Parathyroid adenoma (tissue), 2 donors: Measurements from ENCODE around the gene SOS1.
"Not testable (repeated sequence)": the region's sequence is repeated elsewhere in the genome, so short reads cannot be mapped to it uniquely, and the experiment has no call there.

ENCODE experiments used
- H2AFZ ChIP-seq: fragments of 300-600 bp; sonication (generic); one replicate; pipeline ENCODE4 v1.7.0; 2017; ENCODE audit warnings: antibody characterized with exemption, mild to moderate bottlenecking
- H3K27ac ChIP-seq: fragments of 300-600 bp; sonication (generic); one replicate; pipeline ENCODE4 v1.7.0; 2017
- H3K27me3 ChIP-seq: fragments of 300-600 bp; sonication (generic); one replicate; pipeline ENCODE4 v1.7.0; 2017; ENCODE audit warnings: low read length; ENCODE audit not compliant: control insufficient read depth, insufficient read depth
- H3K36me3 ChIP-seq: fragments of 300-600 bp; sonication (generic); one replicate; pipeline ENCODE4 v1.7.0; 2017; ENCODE audit warnings: low read length; ENCODE audit not compliant: control insufficient read depth, insufficient read depth
- H3K4me1 ChIP-seq: fragments of 300-600 bp; sonication (generic); one replicate; pipeline ENCODE4 v1.7.0; 2017; ENCODE audit warnings: control low read depth
- H3K4me2 ChIP-seq: fragments of 300-600 bp; sonication (generic); one replicate; pipeline ENCODE4 v1.7.0; 2017; ENCODE audit warnings: low read length
- H3K4me3 ChIP-seq: fragments of 300-600 bp; sonication (generic); one replicate; pipeline ENCODE4 v1.7.0; 2017; ENCODE audit warnings: low read depth, low read length
- H3K79me2 ChIP-seq: fragments of 300-600 bp; sonication (generic); one replicate; pipeline ENCODE4 v1.7.0; 2017; ENCODE audit warnings: control low read depth
- H3K9ac ChIP-seq: fragments of 300-600 bp; sonication (generic); one replicate; pipeline ENCODE4 v1.7.0; 2017; ENCODE audit warnings: mild to moderate bottlenecking
- H3K9me3 ChIP-seq: fragments of 300-600 bp; sonication (generic); one replicate; pipeline ENCODE4 v1.7.0; 2017; ENCODE audit warnings: low read length; ENCODE audit not compliant: control insufficient read depth
- CTCF ChIP-seq: fragments of 300-600 bp; sonication (generic); IDR thresholded peaks from one replicate; pipeline ENCODE4 v1.7.0; 2017; ENCODE audit warnings: antibody characterized with exemption, mild to moderate bottlenecking
- donor health status: primary hyperparathyroidism.

The SOS1 gene

GRCh38 chr2:39139511-39140237 is 18.8 kb upstream of the SOS1 start:
- no peak overlapping the region for H2AFZ ChIP-seq
- H3K36me3 ChIP-seq: no peaks in the 10 kb centered on the region
- no peak overlapping the region for H3K9ac ChIP-seq
- peaks cover 15% of the 10 kb centered on the region for H3K4me1 ChIP-seq
- H3K4me2 ChIP-seq: no peak overlapping the region
- H3K4me3 ChIP-seq: no peak overlapping the region
- H3K9me3 ChIP-seq: no peaks in the 10 kb centered on the region
- H3K27me3 ChIP-seq: no peaks in the 10 kb centered on the region
- no peaks in the 10 kb centered on the region for H3K79me2 ChIP-seq
- H3K27ac ChIP-seq: no peak overlapping the region
- TF ChIP-seq CTCF: no peak

- H3K36me3 ChIP-seq: no peaks in the 10 kb centered on the region
- no peaks in the 10 kb centered on the region for H3K27me3 ChIP-seq
- H3K27ac ChIP-seq: no peak overlapping the region
- TF ChIP-seq CTCF: no peak
- H3K9ac ChIP-seq: no peak overlapping the region
- no peak overlapping the region for H3K4me2 ChIP-seq
- no peak overlapping the region for H3K4me3 ChIP-seq
- H3K79me2 ChIP-seq: no peaks in the 10 kb centered on the region
- peaks cover 15% of the 10 kb centered on the region for H3K4me1 ChIP-seq
- no peak overlapping the region for H2AFZ ChIP-seq
- no peaks in the 10 kb centered on the region for H3K9me3 ChIP-seq
Measured at GRCh38 chr2:39138837-39139211, 18.0 kb upstream of the SOS1 start.

DNA sequence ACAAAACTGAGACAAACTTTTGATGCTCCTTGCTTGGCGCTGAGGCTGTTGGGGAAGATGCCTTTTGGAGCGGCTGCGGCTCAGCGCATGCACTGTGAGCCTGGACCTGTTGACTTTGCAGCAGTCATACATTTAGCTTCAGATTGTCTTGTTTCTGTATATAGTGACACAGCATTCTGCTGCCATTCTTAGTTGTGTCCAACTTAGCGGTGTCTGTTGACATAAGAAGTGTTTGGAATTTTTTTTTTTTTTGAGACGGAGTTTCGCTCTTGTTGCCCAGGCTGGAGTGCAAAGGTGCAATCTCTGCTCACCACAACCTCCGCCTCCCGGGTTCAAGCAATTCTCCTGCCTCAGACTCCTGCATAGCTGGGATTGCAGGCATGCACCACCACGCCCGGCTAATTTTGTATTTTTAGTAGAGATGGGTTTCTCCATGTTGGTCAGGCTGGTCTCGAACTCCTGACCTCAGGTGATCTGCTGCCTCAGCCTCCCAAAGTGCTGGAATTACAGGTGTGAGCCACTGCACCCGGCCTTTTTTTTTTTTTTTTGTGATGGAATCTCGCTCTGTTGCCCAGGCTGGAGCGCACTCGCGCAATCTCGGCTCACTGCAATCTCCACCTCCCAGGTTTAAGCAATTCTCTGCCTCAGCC is 17.5 kb upstream of the SOS1 start:
- not testable (repeated sequence) for H3K36me3 ChIP-seq, H2AFZ ChIP-seq, H3K9me3 ChIP-seq, H3K4me3 ChIP-seq, H3K9ac ChIP-seq, H3K27me3 ChIP-seq, H3K27ac ChIP-seq, H3K79me2 ChIP-seq, H3K4me2 ChIP-seq
- H3K4me1 ChIP-seq: peaks cover 15% of the 10 kb centered on the region

DNA sequence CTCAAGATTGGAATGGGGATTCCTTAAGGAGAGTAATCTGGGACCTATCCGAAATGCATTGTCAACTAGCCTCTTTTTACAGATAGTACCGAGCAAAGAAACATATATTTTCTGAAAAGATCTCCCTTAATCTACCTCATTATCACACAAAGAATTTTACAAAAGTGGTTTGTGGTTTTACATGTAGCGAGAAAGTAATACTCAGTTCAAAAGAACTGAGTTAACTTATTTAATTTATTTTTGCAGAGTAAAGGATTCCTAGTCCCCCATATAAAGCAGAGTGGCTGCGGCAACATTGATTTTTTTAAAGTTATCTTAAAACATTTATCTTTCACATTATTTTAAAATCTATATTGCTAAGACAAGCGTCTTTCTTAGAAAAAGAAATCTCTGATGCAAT is 15.9 kb upstream of the SOS1 start:
- Histone ChIP-seq H3K4me3 (no peak overlapping the region), H3K9me3 (no peaks in the 10 kb centered on the region), H3K4me1 (peaks cover 13% of the 10 kb centered on the region), H2AFZ (no peak overlapping the region), H3K27me3 (no peaks in the 10 kb centered on the region), H3K79me2 (no peaks in the 10 kb centered on the region), H3K9ac (no peak overlapping the region), H3K27ac (no peak overlapping the region), H3K36me3 (no peaks in the 10 kb centered on the region), H3K4me2 (no peak overlapping the region)
- TF ChIP-seq CTCF: no peak

DNA sequence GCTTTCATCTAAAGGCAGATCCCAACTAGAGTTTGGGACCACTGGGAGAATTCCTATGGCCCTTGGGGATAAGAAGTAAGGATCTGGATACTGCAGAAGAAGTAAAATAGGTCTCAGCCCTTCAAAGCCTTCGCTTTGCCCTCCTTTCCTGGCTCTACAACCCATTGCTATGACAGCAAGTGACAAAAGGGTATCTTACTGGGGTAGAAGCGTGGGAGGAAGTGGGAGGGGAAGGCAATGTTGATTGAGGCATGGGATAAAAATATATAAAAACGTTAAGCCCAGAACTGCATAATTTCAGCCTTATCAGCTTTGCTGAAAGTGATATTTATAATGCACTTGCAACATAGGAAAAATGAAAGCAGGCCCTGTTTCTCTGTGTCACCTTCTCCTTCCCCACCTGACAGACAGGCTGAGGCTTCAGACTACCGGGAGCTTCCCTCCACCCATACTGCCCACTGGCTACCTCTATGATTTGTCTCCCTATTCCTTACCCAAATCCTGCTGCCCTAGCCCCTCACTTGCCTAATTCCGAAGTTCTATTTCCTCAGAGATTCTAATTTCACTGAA is 14.9 kb upstream of the SOS1 start:
- no peak overlapping the region for H2AFZ ChIP-seq
- no peak overlapping the region for H3K4me3 ChIP-seq
- peaks cover 10% of the 10 kb centered on the region for H3K4me1 ChIP-seq
- H3K9me3 ChIP-seq: no peaks in the 10 kb centered on the region
- TF ChIP-seq CTCF: no peak
- H3K27ac ChIP-seq: no peak overlapping the region
- H3K9ac ChIP-seq: no peak overlapping the region
- no peaks in the 10 kb centered on the region for H3K79me2 ChIP-seq
- no peak overlapping the region for H3K4me2 ChIP-seq
- H3K27me3 ChIP-seq: no peaks in the 10 kb centered on the region
- no peaks in the 10 kb centered on the region for H3K36me3 ChIP-seq
